K562 (cell line): ENCODE measurements around the gene ULK1. TPM values are rescaled to one million over a fixed set of nuclear protein-coding genes. Genes with fewer than 3 reads are reported as not detected.

Experiments
- ATF7 ChIP-seq: fragments of 450-650 bp; IDR thresholded peaks from 2 replicates; pipeline ENCODE4 v1.7.1; 2014; ENCODE audit warnings: mild to moderate bottlenecking, moderate library complexity
- CHD1 ChIP-seq: fragments of 200-600 bp; sonication (generic); IDR thresholded peaks from one replicate; pipeline ENCODE4 v1.6.1; 2012; ENCODE audit warnings: mild to moderate bottlenecking, moderate library complexity, low read length, inconsistent platforms
- EHMT2 ChIP-seq: fragments of 450-650 bp; IDR thresholded peaks from 2 replicates; pipeline ENCODE4 v1.6.1; 2018; ENCODE audit warnings: antibody characterized with exemption
- FOXK1 ChIP-seq: sonication (generic); formaldehyde crosslinking; IDR thresholded peaks from 2 replicates; pipeline ENCODE4 v1.8.0; 2022; ENCODE audit warnings: missing genetic modification reagents, mild to moderate bottlenecking, borderline replicate concordance
- GABPB2 ChIP-seq: fragments of 250-450 bp; sonication (Bioruptor Pico); conservative IDR thresholded peaks from 2 replicates; pipeline ENCODE4 v1.5.1; 2021; ENCODE audit warnings: mild to moderate bottlenecking
- KDM2B ChIP-seq: fragments of 250-450 bp; sonication (Bioruptor Pico); IDR thresholded peaks from 2 replicates; pipeline ENCODE4 v1.8.0; 2021; ENCODE audit warnings: mild to moderate bottlenecking, moderate library complexity
- MITF ChIP-seq: IDR thresholded peaks from 2 replicates; pipeline ENCODE4 v1.6.1; 2014; ENCODE audit warnings: antibody characterized with exemption
- NFRKB ChIP-seq: fragments of 450-650 bp; IDR thresholded peaks from 2 replicates; pipeline ENCODE4 v1.6.1; 2016; ENCODE audit warnings: low read depth
- NR2C2 ChIP-seq, 2 experiments: fragments of 200-800 bp in 1 of 2; sonication (Bioruptor generic) in 1 of 2; sonication (generic) in 1 of 2; formaldehyde crosslinking in 1 of 2; IDR thresholded peaks; 2 replicates each; pipeline versions ENCODE4 v1.6.1 to v1.8.0; 2016 to 2022; ENCODE audit warnings: mild to moderate bottlenecking in 1 of 2, missing compliant biosample characterization in 1 of 2, missing genetic modification characterization in 1 of 2, missing genetic modification reagents in 1 of 2
- PCBP1 ChIP-seq: fragments of 200-400 bp; formaldehyde crosslinking; IDR thresholded peaks from 2 replicates; pipeline ENCODE4 v1.6.1; 2018; ENCODE audit warnings: mild to moderate bottlenecking, low read depth, low read length; ENCODE audit not compliant: poor library complexity, severe bottlenecking
- POLR2AphosphoS5 ChIP-seq: IDR thresholded peaks from 2 replicates; pipeline ENCODE4 v1.6.1; 2011; ENCODE audit warnings: mild to moderate bottlenecking, low read depth, low read length, moderate library complexity; ENCODE audit not compliant: control insufficient read depth, insufficient read depth
- RBBP5 ChIP-seq: fragments of 200-600 bp; sonication (generic); IDR thresholded peaks from 2 replicates; pipeline ENCODE4 v1.6.1; 2012; ENCODE audit warnings: borderline replicate concordance, mild to moderate bottlenecking, low read length, control low read depth, inconsistent platforms; ENCODE audit not compliant: insufficient read depth, poor library complexity, severe bottlenecking
- RBM22 ChIP-seq: fragments of 200-400 bp; formaldehyde crosslinking; IDR thresholded peaks from 2 replicates; pipeline ENCODE4 v1.6.1; 2018; ENCODE audit warnings: low read length, low read depth; ENCODE audit not compliant: poor library complexity, severe bottlenecking
- SMAD2 ChIP-seq: fragments of 150-350 bp; IDR thresholded peaks from 2 replicates; pipeline ENCODE4 v1.6.1; 2014; ENCODE audit warnings: low read depth, mild to moderate bottlenecking, low read length
- SMARCC2 ChIP-seq: fragments of 450-650 bp; IDR thresholded peaks from 2 replicates; pipeline ENCODE4 v1.6.1; 2017; ENCODE audit warnings: antibody characterized with exemption, moderate library complexity, mild to moderate bottlenecking, low read depth
- STAG1 ChIP-seq: sonication (generic); formaldehyde crosslinking; IDR thresholded peaks from 2 replicates; pipeline ENCODE4 v1.5.0; 2020; ENCODE audit warnings: missing genetic modification reagents, borderline replicate concordance
- TBP ChIP-seq: optimal IDR thresholded peaks from 2 replicates; pipeline ENCODE3; 2011; ENCODE audit warnings: low read depth, low read length, improper control_type of control experiment
- ZNF121 ChIP-seq: sonication (generic); formaldehyde crosslinking; conservative IDR thresholded peaks from 2 replicates; pipeline ENCODE4 v1.8.0; 2022; ENCODE audit warnings: missing genetic modification reagents
- polyA plus RNA-seq, 8 experiments: library from polyadenylated mRNA; depleted of rRNA in 4 of 8; stranded (reverse) in 5 of 8; unstranded in 3 of 8; fragments of >200 nt; fragmentation: Nextera tagmentation in 2 of 8; fragmentation: Illumina TruSeq in 1 of 8; extraction: Ambion mirVana in 2 of 8; extraction: Trizol in 1 of 8; gene quantifications; 2 replicates each; pipeline versions ENCODE4 v1.2.1 to v1.2.3, GENCODE V29; 2011 to 2014; ENCODE audit warnings: inconsistent platforms in 1 of 8, missing spikeins in 1 of 8
- total RNA-seq, 7 experiments: library from RNA; depleted of rRNA in 6 of 7; stranded (reverse); fragments of >200 nt in 6 of 7; fragmentation: Illumina TruSeq in 2 of 7; extraction: Trizol in 2 of 7; gene quantifications; 2 replicates each; pipeline versions ENCODE4 v1.2.1 to v1.2.3, GENCODE V29; 2011 to 2021; ENCODE audit warnings: low replicate concordance in 1 of 7
- TF ChIP-seq, protein P1 (sequence below): sonication (generic); formaldehyde crosslinking; IDR thresholded peaks from 2 replicates; pipeline ENCODE4 v1.8.1; 2023; ENCODE audit warnings: mild to moderate bottlenecking, missing genetic modification reagents
- TF ChIP-seq, protein P2 (sequence below): IDR thresholded peaks from 3 replicates; pipeline ENCODE4 v1.6.1; 2011; ENCODE audit warnings: borderline replicate concordance, mild to moderate bottlenecking; ENCODE audit not compliant: insufficient read length, insufficient read depth
- TF ChIP-seq, protein P3 (sequence below): sonication (generic); formaldehyde crosslinking; IDR thresholded peaks from 2 replicates; pipeline ENCODE4 v1.8.0; 2023; ENCODE audit warnings: mild to moderate bottlenecking, missing genetic modification reagents

Gene ULK1
- total and polyA plus RNA-seq, 9 of the 15 experiments (the other 6 are each of a cell fraction or from before 2014, with no cell fraction given), result 0.15 to 29.4 (median 2.5) TPM

DNA sequence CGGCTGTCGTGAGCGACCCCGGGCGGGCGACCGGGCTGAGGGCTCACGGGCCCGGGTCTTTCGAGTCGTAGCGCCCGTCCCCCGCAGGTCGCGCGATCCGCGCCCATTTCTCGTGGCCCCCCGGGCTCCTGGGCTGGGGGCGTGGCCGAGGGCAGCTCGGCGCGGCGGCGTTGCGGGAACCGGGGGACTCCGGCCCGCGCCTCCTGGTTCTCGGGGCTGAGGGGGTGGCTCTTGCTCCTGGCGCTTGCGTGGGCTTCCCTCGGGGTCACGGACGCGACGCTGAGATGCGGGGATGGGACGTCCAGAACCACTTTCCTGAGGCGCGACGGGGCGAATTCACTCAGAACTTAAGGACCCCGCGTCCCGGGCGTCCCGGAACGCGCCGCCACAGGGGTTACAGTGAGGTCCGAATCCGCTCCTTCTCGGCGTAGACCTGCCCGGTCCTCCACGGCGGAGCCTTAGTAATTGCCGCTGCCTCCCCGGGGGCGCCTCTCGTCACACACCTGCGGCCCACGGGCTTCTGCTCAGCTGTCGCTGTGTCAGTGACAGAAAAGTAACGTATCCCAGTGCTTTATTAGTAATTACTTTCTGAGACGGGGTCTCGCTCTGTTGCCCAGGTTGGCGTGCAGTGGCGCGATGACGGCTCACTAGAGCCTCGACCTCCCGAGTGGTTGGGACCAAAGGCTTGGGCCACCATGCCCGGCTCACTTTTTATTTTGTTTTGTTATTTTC, 55.9 kb downstream of the ULK1 start (continued):
- TF ChIP-seq RBBP5 (peak; percentile 89), SMAD2 (no peak), NR2C2 (CRISPR knock-in tag; IDR thresholded peaks at IDR 0.05) (no peak), NR2C2 (tag; IDR thresholded peaks at IDR 0.05) (peak; percentile 6; the same call in 1 of the 2 replicates), POLR2AphosphoS5 (no peak), CHD1 (peak; percentile 86), ATF7 (no peak), EHMT2 (no peak), PCBP1 (peak; percentile 34), MITF (no peak), FOXK1 (CRISPR knock-in tag) (0 out of 2 replicates have a peak, but pooled peaks have one; percentile 53), RBM22 (peak; percentile 30), NFRKB (no peak), GABPB2 (CRISPR knock-in tag) (no peak), KDM2B (CRISPR knock-in tag) (no peak), ZNF121 (CRISPR knock-in tag) (peak; percentile 97), TBP (no peak), STAG1 (CRISPR knock-in tag) (no peak), SMARCC2 (no peak; the same call in 1 of the 2 replicates)
- TF ChIP-seq, protein P1, sequence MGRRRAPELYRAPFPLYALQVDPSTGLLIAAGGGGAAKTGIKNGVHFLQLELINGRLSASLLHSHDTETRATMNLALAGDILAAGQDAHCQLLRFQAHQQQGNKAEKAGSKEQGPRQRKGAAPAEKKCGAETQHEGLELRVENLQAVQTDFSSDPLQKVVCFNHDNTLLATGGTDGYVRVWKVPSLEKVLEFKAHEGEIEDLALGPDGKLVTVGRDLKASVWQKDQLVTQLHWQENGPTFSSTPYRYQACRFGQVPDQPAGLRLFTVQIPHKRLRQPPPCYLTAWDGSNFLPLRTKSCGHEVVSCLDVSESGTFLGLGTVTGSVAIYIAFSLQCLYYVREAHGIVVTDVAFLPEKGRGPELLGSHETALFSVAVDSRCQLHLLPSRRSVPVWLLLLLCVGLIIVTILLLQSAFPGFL (CRISPR knock-in tag), result no peak
- TF ChIP-seq, protein P2, sequence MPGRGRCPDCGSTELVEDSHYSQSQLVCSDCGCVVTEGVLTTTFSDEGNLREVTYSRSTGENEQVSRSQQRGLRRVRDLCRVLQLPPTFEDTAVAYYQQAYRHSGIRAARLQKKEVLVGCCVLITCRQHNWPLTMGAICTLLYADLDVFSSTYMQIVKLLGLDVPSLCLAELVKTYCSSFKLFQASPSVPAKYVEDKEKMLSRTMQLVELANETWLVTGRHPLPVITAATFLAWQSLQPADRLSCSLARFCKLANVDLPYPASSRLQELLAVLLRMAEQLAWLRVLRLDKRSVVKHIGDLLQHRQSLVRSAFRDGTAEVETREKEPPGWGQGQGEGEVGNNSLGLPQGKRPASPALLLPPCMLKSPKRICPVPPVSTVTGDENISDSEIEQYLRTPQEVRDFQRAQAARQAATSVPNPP, result no peak
- TF ChIP-seq, protein P3, sequence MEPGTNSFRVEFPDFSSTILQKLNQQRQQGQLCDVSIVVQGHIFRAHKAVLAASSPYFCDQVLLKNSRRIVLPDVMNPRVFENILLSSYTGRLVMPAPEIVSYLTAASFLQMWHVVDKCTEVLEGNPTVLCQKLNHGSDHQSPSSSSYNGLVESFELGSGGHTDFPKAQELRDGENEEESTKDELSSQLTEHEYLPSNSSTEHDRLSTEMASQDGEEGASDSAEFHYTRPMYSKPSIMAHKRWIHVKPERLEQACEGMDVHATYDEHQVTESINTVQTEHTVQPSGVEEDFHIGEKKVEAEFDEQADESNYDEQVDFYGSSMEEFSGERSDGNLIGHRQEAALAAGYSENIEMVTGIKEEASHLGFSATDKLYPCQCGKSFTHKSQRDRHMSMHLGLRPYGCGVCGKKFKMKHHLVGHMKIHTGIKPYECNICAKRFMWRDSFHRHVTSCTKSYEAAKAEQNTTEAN (CRISPR knock-in tag), result 0 out of 2 replicates have a peak, but pooled peaks have one; percentile 41
